PC-3 (cell line): ENCODE results near the gene MLLT3. TPM values are rescaled to one million over a fixed set of nuclear protein-coding genes. Genes with fewer than 3 reads are reported as not detected.

ENCODE experiments used
- ATAC-seq: fragments of 200-7000 bp; cut with Tn5 transposase; 2 replicates; pipeline ENCODE4 v1.9.1; 2020; ENCODE audit warnings: mild to moderate bottlenecking, moderate library complexity
- BruUV-seq: library from RNA; stranded (reverse); fragments of 400-500 nt; replicated peaks from 2 replicates; lab custom pipeline; 2021; lab: Mats Ljungman, UMichigan
- CTCF ChIA-PET: fragments of 300-600 bp; sonication (Branson Sonifier 250); formaldehyde crosslinking; loops from one replicate; lab custom pipeline; 2022; ENCODE audit warnings: antibody characterized with exemption; lab: Charles Lee
- POLR2A ChIA-PET: fragments of 300-600 bp; sonication (Branson Sonifier 250); formaldehyde crosslinking; loops from one replicate; lab custom pipeline; 2022; ENCODE audit warnings: antibody characterized with exemption; ENCODE audit not compliant: unreplicated experiment; lab: Charles Lee
- DNase-seq: peaks from one replicate; pipeline ENCODE4 v3.0.0-alpha.2; 2015
- H2AFZ ChIP-seq: fragments of 300-600 bp; sonication (generic); 2 replicates; pipeline ENCODE4 v1.6.0; 2016; ENCODE audit warnings: antibody characterized with exemption, low read length
- H3F3A ChIP-seq: fragments of 300-600 bp; sonication (generic); one replicate; pipeline ENCODE4 v1.6.0; 2017; ENCODE audit warnings: antibody characterized with exemption, low read length, control low read depth, mild to moderate bottlenecking; ENCODE audit not compliant: unreplicated experiment
- H3K27ac ChIP-seq: fragments of 300-600 bp; sonication (generic); 2 replicates; pipeline ENCODE4 v1.5.1; 2016; ENCODE audit warnings: mild to moderate bottlenecking, low read length
- H3K27me3 ChIP-seq: fragments of 300-600 bp; sonication (generic); 2 replicates; pipeline ENCODE4 v1.6.1; 2016; ENCODE audit warnings: low read length, mixed read lengths
- H3K36me3 ChIP-seq: fragments of 300-600 bp; sonication (generic); 2 replicates; pipeline ENCODE4 v1.6.1; 2016; ENCODE audit warnings: low read depth, mixed run types, low read length, mixed read lengths
- H3K4me1 ChIP-seq: fragments of 300-600 bp; sonication (generic); 2 replicates; pipeline ENCODE4 v1.5.1; 2016; ENCODE audit warnings: low read length; ENCODE audit not compliant: insufficient read depth
- H3K4me2 ChIP-seq: fragments of 300-600 bp; sonication (generic); 2 replicates; pipeline ENCODE4 v1.6.0; 2016; ENCODE audit warnings: low read length
- H3K4me3 ChIP-seq: fragments of 300-600 bp; sonication (generic); 2 replicates; pipeline ENCODE4 v1.5.1; 2016; ENCODE audit warnings: mild to moderate bottlenecking, low read length, mixed read lengths
- H3K79me2 ChIP-seq: fragments of 300-600 bp; sonication (generic); 2 replicates; pipeline ENCODE4 v1.6.1; 2017; ENCODE audit warnings: low read length, mixed read lengths
- H3K9ac ChIP-seq: fragments of 300-600 bp; sonication (generic); 2 replicates; pipeline ENCODE4 v1.6.0; 2016; ENCODE audit warnings: mild to moderate bottlenecking, low read length
- H3K9me2 ChIP-seq: fragments of 300-600 bp; sonication (generic); replicated peaks from 2 replicates; pipeline ENCODE4 v1.6.1; 2016; ENCODE audit warnings: mixed run types, low read length, mixed read lengths
- H3K9me3 ChIP-seq: fragments of 300-600 bp; sonication (generic); 2 replicates; pipeline ENCODE4 v1.6.1; 2016; ENCODE audit warnings: low read length, mixed read lengths
- H4K20me1 ChIP-seq: fragments of 300-600 bp; sonication (generic); 2 replicates; pipeline ENCODE4 v1.6.1; 2016; ENCODE audit warnings: low read length, mixed read lengths
- EZH2 ChIP-seq: fragments of 300-600 bp; sonication (generic); IDR thresholded peaks from one replicate; pipeline ENCODE4 v1.6.1; 2017; ENCODE audit warnings: antibody characterized with exemption, mild to moderate bottlenecking, low read length; ENCODE audit not compliant: unreplicated experiment
- EZH2phosphoT487 ChIP-seq: fragments of 300-600 bp; sonication (generic); IDR thresholded peaks from 2 replicates; pipeline ENCODE4 v1.6.1; 2018; ENCODE audit warnings: mild to moderate bottlenecking, antibody characterized with exemption, low read length, borderline replicate concordance
- intact Hi-C: fragments of 100-400 bp; cut with micrococcal nuclease; formaldehyde crosslinking; loops from 2 replicates; pipeline ENCODE4 v1.9.0; 2023
- total RNA-seq: library from RNA; depleted of rRNA; stranded (reverse); fragments of >200 nt; gene quantifications from 2 replicates; pipeline ENCODE4 v1.2.3, GENCODE V29; 2014
- TF ChIP-seq, protein P1 (sequence below): fragments of 300-600 bp; sonication (generic); conservative IDR thresholded peaks from 2 replicates; pipeline ENCODE4 v1.5.1; 2017; ENCODE audit warnings: antibody characterized with exemption, low read depth, mild to moderate bottlenecking, low read length

Gene MLLT3
- total RNA-seq, 1 experiment from 2014 or later: 7.1 TPM

DNA sequence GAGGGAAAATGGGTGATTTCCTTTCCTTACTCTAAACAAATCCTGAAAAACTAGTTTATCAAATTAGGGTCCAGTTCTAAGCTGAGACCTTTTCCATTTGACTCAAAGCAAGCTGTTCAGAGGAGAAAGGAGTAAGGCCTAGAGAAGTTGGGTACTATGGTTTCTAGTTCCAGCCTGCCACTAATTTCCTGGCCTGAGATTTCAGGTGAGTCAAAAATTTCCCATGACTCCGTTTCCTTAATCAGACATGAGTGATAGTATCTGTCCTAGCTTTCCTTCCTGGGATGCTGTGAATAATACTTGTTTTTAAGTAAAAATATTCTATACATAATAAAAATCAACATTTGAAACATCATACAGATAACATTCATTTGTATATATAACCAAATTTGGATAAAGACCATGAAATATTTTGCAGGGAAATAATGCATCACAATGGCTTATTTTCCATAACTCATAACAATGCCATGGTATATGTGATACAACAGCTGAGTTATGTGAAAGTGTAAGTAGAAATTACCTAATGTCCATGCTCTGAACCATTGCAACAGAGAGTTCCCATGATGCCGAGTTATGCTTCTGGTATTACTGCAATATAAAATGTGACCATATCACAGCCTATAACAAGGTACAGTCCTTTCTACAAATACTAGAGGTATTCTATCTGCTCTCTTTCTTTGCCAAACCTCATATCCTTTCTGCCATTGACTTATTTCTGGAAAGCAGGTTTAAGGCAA, 142.7 kb downstream of the MLLT3 start:
- Histone ChIP-seq H3K27me3 (no peaks in the 10 kb centered on the region), H3K9me2 (no peaks in the 10 kb centered on the region), H3K36me3 (no peaks in the 10 kb centered on the region), H4K20me1 (no peaks in the 10 kb centered on the region), H3K9ac (no peak overlapping the region), H3K79me2 (no peaks in the 10 kb centered on the region), H3K27ac (no peak overlapping the region), H2AFZ (no peak overlapping the region), H3K4me2 (no peak overlapping the region), H3K9me3 (no peaks in the 10 kb centered on the region), H3K4me1 (no peaks in the 10 kb centered on the region), H3K4me3 (no peak overlapping the region), H3F3A (no peaks in the 10 kb centered on the region)
- ChIA-PET POLR2A (no interaction called here), CTCF (no interaction called here)
- intact Hi-C loops: loop anchor here (2.0 kb wide), 1 partner anchor 123 kb away; no protein-coding TSS in a partner anchor
- ATAC-seq (no peak), DNase-seq (no peak)
- no TSS peak for BruUV-seq
- TF ChIP-seq, protein P1, sequence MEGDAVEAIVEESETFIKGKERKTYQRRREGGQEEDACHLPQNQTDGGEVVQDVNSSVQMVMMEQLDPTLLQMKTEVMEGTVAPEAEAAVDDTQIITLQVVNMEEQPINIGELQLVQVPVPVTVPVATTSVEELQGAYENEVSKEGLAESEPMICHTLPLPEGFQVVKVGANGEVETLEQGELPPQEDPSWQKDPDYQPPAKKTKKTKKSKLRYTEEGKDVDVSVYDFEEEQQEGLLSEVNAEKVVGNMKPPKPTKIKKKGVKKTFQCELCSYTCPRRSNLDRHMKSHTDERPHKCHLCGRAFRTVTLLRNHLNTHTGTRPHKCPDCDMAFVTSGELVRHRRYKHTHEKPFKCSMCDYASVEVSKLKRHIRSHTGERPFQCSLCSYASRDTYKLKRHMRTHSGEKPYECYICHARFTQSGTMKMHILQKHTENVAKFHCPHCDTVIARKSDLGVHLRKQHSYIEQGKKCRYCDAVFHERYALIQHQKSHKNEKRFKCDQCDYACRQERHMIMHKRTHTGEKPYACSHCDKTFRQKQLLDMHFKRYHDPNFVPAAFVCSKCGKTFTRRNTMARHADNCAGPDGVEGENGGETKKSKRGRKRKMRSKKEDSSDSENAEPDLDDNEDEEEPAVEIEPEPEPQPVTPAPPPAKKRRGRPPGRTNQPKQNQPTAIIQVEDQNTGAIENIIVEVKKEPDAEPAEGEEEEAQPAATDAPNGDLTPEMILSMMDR: no peak
- TF ChIP-seq EZH2: no peak
- no peak for TF ChIP-seq EZH2phosphoT487

GRCh38 chr9:20478786-20479185, 143.5 kb downstream of the MLLT3 start:
- intact Hi-C loops: loop anchor here (2.0 kb wide), 1 partner anchor 122 kb away; no protein-coding TSS in a partner anchor
- H3K4me2 ChIP-seq: no peak overlapping the region
- ChIA-PET POLR2A (no interaction called here), CTCF (no interaction called here)
- H3K4me1 ChIP-seq: no peaks in the 10 kb centered on the region
- DNase-seq (no peak), ATAC-seq (no peak)
- H3K27ac ChIP-seq: no peak overlapping the region
- H4K20me1 ChIP-seq: no peaks in the 10 kb centered on the region
- BruUV-seq: no TSS peak
- H3K36me3 ChIP-seq: no peaks in the 10 kb centered on the region
- H3K9me3 ChIP-seq: no peaks in the 10 kb centered on the region
- no peaks in the 10 kb centered on the region for H3F3A ChIP-seq
- H3K4me3 ChIP-seq: no peak overlapping the region
- H3K9me2 ChIP-seq: no peaks in the 10 kb centered on the region
- no peaks in the 10 kb centered on the region for H3K79me2 ChIP-seq
- H3K9ac ChIP-seq: no peak overlapping the region
- TF ChIP-seq EZH2 (no peak), EZH2phosphoT487 (no peak)
- H3K27me3 ChIP-seq: no peaks in the 10 kb centered on the region
- H2AFZ ChIP-seq: no peak overlapping the region

DNA sequence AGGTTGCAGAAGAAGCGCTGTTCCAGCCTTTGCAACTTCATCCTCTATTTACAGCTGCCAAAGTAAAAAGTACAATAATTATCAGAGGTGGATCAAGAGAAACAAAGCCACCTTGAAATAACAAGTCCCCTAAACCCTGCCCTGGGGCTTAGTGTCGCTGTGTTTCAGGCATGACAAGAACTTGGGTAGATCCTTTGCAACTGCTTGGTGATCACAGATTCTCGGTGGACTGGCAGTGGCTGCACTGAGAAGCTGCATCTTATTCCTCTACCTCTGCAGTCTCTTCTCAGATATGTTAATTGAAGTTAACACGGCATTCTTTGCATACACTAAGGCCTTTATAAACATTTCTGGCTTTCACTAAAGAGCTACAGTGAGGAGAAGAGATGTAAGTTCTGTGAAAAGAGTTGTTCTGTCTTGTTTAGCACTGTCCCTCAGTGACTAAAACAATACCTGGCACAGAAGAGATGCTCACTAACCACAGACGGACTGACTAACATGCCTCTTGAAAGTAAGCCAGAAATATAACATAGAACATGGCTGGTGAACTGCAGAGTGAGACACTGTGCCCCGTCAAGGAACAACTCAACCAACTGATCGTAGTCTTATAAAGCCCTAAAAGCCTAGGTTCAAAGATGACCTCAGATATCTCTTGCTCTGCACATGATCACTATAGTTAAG, 144.2 kb downstream of the MLLT3 start:
- intact Hi-C loops: loop anchor here (2.0 kb wide), 1 partner anchor 121 kb away; no protein-coding TSS in a partner anchor
- TF ChIP-seq, protein P1: no peak
- TF ChIP-seq EZH2: no peak
- TF ChIP-seq EZH2phosphoT487: no peak
- Histone ChIP-seq H3K9ac (no peak overlapping the region), H3K36me3 (no peaks in the 10 kb centered on the region), H3K4me2 (no peak overlapping the region), H3K9me3 (no peaks in the 10 kb centered on the region), H4K20me1 (no peaks in the 10 kb centered on the region), H3K4me3 (no peak overlapping the region), H3K79me2 (no peaks in the 10 kb centered on the region), H2AFZ (no peak overlapping the region), H3K4me1 (no peaks in the 10 kb centered on the region), H3K27ac (no peak overlapping the region), H3F3A (no peaks in the 10 kb centered on the region), H3K27me3 (no peaks in the 10 kb centered on the region), H3K9me2 (no peaks in the 10 kb centered on the region)
- no TSS peak for BruUV-seq
- ATAC-seq (peak; percentile 45), DNase-seq (peak; percentile 16)
- ChIA-PET POLR2A (no interaction called here), CTCF (no interaction called here)
